Astrocyte of the cerebellum (primary cell): ENCODE data around the gene C12orf56.

Experiments used
- DNase-seq: peaks from one replicate; pipeline ENCODE4 v3.0.0-alpha.2; 2011; ENCODE audit warnings: low read depth
- H3K4me3 ChIP-seq: 2 replicates; pipeline ENCODE4 v1.5.1; 2011; ENCODE audit warnings: mild to moderate bottlenecking, low read depth, low read length, moderate library complexity
- CTCF ChIP-seq: IDR thresholded peaks from 2 replicates; pipeline ENCODE4 v1.5.1; 2012; ENCODE audit warnings: low read length, low read depth, moderate library complexity, mild to moderate bottlenecking; ENCODE audit errors: missing control alignments
- in situ Hi-C: cut with HindIII; loops from 2 replicates; pipeline ENCODE4 v1.10.0; 2017; ENCODE audit warnings: low sequenced_read_pairs

The C12orf56 gene

GRCh38 chr12:64265839-64266238, 124.7 kb downstream of the C12orf56 start:
- H3K4me3 ChIP-seq, result no peak overlapping the region
- in situ Hi-C loops, result no loop called here
- TF ChIP-seq CTCF, result no peak
- no peak for DNase-seq

- in situ Hi-C loops, result loop anchor here (5.0 kb wide), 1 partner anchor 435 kb away; no protein-coding TSS in a partner anchor
- DNase-seq, result no peak
- H3K4me3 ChIP-seq, result no peak overlapping the region
- no peak for TF ChIP-seq CTCF
Measured at GRCh38 chr12:64261813-64262212, 128.7 kb downstream of the C12orf56 start.

GRCh38 chr12:64258576-64258975, 132.0 kb downstream of the C12orf56 start:
- no peak overlapping the region for H3K4me3 ChIP-seq
- no peak for DNase-seq
- in situ Hi-C loops, result no loop called here
- no peak for TF ChIP-seq CTCF

GRCh38 chr12:64256166-64256800, 134.3 kb downstream of the C12orf56 start:
- peak; percentile 39 for TF ChIP-seq CTCF
- in situ Hi-C loops, result no loop called here
- peak; percentile 66 for DNase-seq
- no peak overlapping the region for H3K4me3 ChIP-seq

- no peak overlapping the region for H3K4me3 ChIP-seq
- TF ChIP-seq CTCF, result no peak
- in situ Hi-C loops, result no loop called here
- no peak for DNase-seq
Measured at GRCh38 chr12:64255249-64255648, 135.3 kb downstream of the C12orf56 start.

GRCh38 chr12:64253356-64253755, 137.2 kb downstream of the C12orf56 start:
- in situ Hi-C loops, result no loop called here
- TF ChIP-seq CTCF, result no peak
- no peak for DNase-seq
- H3K4me3 ChIP-seq, result no peak overlapping the region

GRCh38 chr12:64252681-64253080, 137.9 kb downstream of the C12orf56 start:
- TF ChIP-seq CTCF, result no peak
- no peak overlapping the region for H3K4me3 ChIP-seq
- in situ Hi-C loops, result no loop called here
- DNase-seq, result no peak
